Measurements from ENCODE around the gene ABHD15.

The ABHD15 gene

GRCh38 chr17:29594519-29595090 lies 27.8 kb upstream of the ABHD15 start:
- no peak for DNase-seq

GRCh38 chr17:29593591-29594518 lies 27.0 kb upstream of the ABHD15 start:
- DNase-seq: no peak

DNA sequence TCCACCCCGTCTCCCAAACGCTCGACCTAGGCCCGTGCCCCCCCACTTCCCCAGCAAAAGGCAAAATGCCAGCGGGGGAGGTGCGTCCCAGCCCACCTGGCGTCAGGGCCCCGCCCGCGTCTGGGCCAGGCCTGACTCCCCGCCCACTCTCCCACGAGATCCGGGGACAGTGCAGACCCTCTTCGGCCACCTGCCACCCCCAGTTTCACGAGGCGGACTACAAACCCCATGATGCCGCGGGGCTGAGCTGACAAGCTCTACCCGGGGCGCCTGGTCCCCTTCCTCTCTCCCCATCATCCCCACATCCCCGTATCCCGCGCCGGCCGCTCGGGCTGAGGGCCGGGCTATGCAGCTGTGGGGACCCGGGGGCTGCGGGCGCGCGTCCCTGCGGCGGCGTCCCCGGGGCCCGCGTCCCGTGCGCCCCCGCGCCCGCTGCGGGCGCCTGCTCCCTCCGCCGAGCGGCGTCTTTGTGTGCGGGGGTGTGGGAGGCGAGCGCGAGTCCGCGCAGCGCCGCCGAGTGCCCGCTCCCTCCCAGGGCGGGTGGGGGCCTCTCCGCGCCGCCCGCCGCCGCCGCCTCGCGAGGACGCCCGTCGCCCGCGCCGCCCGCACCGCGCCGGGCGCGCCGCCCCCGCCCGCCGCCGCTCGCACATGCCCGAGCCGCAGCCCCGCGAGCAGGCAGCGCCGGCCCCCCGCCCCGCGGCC lies 26.2 kb upstream of the ABHD15 start, which contains the start of gene ANKRD13B:
Gene ANKRD13B (plus strand): TSS at position 283 of the 702 bp plus-strand sequence. CDS start 490 bp downstream, outside the sequence.
- no peak for DNase-seq

GRCh38 chr17:29591737-29592608 lies 25.1 kb upstream of the ABHD15 start:
- peak; percentile 62 for DNase-seq

DNA sequence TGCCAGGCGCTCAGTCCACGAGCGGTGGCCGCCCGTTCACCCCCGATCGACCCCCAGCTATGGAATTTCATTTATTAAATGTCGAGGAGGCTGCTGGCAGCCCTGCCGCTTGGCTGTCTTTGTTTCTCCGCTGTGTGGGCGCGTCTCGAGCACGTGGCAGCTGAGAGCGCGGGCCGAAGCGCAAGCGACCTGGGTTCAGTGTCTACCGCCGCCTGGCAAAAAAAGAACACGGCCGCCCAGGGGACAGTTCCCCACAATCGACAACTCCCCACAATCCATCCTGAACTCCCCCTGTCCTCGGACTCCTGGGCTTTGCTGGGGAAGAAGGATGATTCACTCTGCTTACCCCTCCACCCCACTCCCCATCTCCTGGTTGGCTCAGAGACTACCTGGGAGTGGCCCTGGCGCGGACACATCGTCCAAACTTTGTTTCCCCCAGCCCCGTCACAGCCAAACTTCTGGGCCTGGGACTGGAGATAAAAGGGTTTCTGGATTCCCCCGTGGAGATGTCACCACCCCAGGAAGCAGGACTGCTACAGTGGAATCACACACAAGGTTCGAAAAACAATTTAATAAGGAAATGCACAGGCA lies 24.4 kb upstream of the ABHD15 start:
- DNase-seq: no peak

DNA sequence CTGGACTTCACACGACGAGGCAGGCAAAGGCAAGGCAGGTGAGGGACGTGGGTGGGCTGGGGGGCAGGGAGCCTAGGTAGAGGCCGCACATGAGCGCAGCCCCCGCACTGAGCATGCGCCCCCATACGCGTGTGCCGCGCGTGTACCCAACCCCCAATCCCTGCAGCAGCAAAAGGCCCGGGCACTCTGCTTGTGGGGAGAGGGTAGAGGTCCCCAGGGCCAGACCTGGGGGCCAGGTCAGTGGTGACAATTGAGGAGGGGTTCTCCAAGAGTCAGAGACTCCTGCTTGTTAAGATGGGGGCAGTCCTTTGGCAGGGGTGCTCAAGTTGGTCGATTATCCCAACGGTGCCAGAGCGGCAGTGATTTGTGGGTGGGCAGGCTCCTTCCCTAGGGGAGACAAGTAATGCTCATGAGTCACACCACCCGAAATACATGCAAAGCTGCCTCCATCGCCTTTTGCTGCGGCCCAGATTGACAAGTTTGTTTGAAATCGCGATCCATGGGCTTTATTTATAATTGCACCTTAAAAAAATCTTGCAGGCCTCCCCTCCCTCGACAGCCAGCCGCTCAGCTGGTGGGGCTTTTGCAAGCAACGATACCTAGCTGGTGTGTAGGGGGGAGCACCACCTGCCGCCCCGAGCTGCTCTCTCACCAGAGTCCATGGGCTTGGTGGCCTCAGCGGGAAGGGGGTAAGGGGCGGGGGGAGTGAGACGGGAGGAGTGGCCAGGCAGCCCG lies 23.7 kb upstream of the ABHD15 start:
- no peak for DNase-seq

DNA sequence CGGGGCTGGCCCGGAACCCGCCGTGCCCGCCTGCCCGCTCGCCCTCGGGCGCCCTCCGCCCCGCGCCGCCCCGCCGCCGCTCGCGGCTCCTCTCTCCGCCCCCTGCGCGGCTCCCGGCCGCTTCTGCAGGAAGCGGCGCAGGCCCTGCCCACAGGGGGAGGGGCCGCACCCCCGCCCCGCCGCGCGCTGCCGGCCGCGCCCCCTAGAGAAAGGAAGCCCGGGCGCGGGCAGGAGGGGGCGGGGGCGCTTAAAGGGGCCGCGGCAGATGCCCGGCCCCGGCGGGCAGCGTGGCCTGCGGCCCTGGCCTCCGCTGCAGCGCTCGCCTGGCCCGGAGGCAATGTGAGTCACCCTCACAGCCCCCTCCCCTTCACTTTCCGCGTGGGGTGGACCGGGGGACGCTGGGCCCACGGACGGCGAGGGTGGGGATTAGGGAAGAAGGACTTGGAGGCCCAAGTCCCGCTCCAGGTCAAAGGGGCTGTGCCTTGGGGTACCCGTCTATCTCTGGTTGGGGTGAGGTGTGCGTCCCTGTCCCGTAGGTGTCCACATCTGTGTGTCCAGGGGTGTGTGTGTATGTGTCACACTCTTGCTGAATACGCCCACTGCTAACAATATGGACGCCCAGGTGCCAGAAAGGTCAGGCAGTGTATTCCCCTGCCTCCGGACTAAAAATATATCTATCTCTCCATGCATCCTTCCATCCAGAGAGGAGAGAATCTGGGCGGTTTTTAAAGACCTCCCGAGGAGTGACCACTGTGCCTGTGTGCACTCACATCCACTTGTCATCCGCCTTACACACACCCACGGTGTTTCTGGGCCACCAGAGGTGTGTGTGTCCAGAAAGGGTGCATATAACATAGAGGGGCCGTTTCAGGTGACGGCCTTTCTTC lies 22.9 kb upstream of the ABHD15 start, which contains the start of gene GIT1:
Gene GIT1 (minus strand): TSS at position 125 of the 887 bp plus-strand sequence. CDS start 270 bp downstream, outside the sequence.
- peak; percentile 81 for DNase-seq

- DNase-seq: peak; percentile 37
Measured at GRCh38 chr17:29588562-29589411, 21.9 kb upstream of the ABHD15 start.

GRCh38 chr17:29588017-29588561 lies 21.3 kb upstream of the ABHD15 start:
- DNase-seq: no peak

DNA sequence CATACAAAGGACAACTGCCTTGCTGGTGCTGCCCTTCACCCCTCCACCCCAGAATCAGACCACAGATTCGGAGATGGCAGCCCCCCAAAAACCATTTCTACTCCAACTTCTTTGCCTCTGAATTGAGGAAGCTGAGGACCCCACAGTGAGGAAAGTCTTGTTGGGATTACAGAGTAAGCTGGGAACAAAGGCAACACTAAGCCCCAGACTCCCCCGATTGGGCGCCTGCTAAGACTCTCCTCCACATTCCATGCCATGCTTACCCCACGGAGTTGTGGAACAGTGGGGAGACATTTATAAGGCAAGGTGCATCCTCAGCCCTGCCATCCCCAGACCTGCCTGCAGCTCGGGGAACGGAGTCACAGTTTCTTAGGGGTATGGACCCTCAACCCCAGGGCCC lies 20.8 kb upstream of the ABHD15 start:
- DNase-seq: no peak

DNA sequence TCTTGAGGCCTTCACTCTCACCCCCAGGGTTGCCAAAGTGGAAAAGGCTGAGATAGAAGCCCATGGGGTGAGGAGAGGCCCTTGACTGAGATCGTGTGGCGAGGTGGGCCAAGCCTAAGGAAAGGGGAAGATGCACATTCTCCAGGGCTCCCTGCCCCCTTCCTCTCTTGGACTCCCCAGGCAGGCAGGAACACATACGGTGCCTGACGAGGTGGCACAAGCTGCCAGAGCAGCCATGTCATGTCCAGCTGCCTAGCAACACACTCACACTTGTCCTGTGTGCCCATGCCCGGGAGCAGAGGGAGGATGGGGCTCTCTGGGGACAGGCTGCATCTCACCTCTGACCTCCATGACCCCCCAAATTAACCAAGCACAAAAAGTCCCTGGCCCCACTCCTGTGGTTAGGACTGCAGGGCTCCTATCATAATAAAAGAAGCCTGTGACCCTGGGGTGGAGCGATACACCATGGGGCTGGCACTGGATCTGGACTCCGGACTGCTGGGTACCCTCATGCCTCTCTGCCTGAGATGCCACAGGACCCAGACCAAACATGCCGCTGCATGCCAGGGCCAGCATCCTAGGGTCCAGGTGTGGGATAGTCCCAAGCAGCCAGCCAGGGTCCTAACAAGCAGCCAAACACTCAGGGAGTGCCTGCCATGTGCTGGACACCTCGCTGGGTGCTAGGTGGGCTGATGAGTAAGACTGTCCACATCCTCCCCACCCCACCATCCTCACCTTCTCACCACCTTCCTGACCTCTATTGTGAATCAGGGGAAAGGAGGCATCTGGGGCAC lies 20.0 kb upstream of the ABHD15 start:
- no peak for DNase-seq

DNA sequence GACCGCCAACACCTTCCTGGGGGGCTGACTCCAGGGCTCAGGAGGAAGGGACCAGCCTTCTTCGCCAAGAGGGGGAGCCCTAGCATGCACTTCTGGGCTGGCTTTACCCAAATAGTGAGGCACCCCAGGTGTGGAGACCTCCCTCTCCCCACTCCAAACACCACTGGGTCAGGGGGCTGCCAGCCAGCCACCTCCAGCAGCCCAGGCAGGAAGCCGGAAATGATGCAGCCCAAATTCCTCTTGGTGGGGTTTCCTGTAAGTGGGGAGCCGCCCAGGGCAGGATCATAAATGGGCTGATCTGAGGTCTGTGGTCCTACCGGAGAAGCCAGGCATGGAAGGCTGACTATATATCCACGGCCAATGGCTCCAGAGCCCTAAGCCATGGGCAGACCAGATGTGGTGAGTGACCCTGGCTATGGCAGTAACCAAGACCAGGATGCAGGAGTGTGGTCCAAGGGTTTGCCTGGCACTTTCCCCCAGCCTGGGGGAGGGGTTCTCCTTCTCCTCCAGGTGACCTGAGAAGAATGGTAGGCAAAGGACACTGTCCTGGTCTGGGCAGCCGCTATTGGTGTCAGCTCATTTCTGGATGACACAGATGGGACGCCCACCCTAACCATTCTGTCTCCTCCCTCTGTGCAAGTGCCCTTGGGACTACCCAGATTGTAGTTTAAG lies 18.4 kb upstream of the ABHD15 start:
- peak; percentile 25 for DNase-seq

GRCh38 chr17:29584452-29585079 lies 17.7 kb upstream of the ABHD15 start:
- DNase-seq: no peak

GRCh38 chr17:29583324-29584248 lies 16.7 kb upstream of the ABHD15 start:
- no peak for DNase-seq

- DNase-seq: no peak
Measured at GRCh38 chr17:29582772-29583171, 15.9 kb upstream of the ABHD15 start.

Measured in central memory CD4-positive, alpha-beta T cell (primary cell).